HL-60 (cell line): Measurements from ENCODE around the gene SLC46A2.

Experiments used
- DNase-seq, 2 experiments: peaks; one replicate each; pipeline ENCODE4 v3.0.0-alpha.2; 2010 to 2020; ENCODE audit warnings: low read depth in 1 of 2, low spot score in 1 of 2
- H3K27ac ChIP-seq: fragments of 250-450 bp; sonication (Bioruptor Pico); replicated peaks from 2 replicates; pipeline ENCODE4 v1.5.1; 2020; ENCODE audit warnings: mild to moderate bottlenecking, moderate library complexity
- H3K27me3 ChIP-seq: fragments of 250-450 bp; sonication (Bioruptor Pico); 2 replicates; pipeline ENCODE4 v1.5.1; 2021; ENCODE audit warnings: mild to moderate bottlenecking, moderate library complexity; ENCODE audit not compliant: insufficient read depth, poor library complexity, severe bottlenecking
- H3K4me3 ChIP-seq: replicated peaks from 2 replicates; pipeline ENCODE4 v1.5.1; 2011; ENCODE audit warnings: mild to moderate bottlenecking, control low read depth, low read length; ENCODE audit not compliant: insufficient read depth
- CTCF ChIP-seq: IDR thresholded peaks from one replicate; pipeline ENCODE4 v1.5.1; 2011; ENCODE audit warnings: low read length, control low read depth, inconsistent platforms; ENCODE audit not compliant: insufficient read depth
- GABPA ChIP-seq: IDR thresholded peaks from 2 replicates; pipeline ENCODE4 v1.6.1; 2012; ENCODE audit warnings: low read depth
- POLR2AphosphoS5 ChIP-seq: IDR thresholded peaks from 2 replicates; pipeline ENCODE4 v1.6.1; 2012; ENCODE audit warnings: low read depth
- REST ChIP-seq: IDR thresholded peaks from 2 replicates; pipeline ENCODE4 v1.6.1; 2012; ENCODE audit warnings: low read depth; ENCODE audit not compliant: insufficient replicate concordance
- SPI1 ChIP-seq: IDR thresholded peaks from 2 replicates; pipeline ENCODE4 v1.6.1; 2012; ENCODE audit warnings: low read depth, mild to moderate bottlenecking, borderline replicate concordance

SLC46A2 gene

GRCh38 chr9:112854657-112855056, 36.0 kb downstream of the SLC46A2 start:
- DNase-seq, result no peak
- Histone ChIP-seq H3K27ac (no peak overlapping the region), H3K4me3 (no peak overlapping the region), H3K27me3 (no peaks in the 10 kb centered on the region)
- TF ChIP-seq SPI1, result no peak
- no peak for TF ChIP-seq POLR2AphosphoS5
- TF ChIP-seq REST, result no peak
- TF ChIP-seq GABPA, result no peak
- no peak for TF ChIP-seq CTCF

DNA sequence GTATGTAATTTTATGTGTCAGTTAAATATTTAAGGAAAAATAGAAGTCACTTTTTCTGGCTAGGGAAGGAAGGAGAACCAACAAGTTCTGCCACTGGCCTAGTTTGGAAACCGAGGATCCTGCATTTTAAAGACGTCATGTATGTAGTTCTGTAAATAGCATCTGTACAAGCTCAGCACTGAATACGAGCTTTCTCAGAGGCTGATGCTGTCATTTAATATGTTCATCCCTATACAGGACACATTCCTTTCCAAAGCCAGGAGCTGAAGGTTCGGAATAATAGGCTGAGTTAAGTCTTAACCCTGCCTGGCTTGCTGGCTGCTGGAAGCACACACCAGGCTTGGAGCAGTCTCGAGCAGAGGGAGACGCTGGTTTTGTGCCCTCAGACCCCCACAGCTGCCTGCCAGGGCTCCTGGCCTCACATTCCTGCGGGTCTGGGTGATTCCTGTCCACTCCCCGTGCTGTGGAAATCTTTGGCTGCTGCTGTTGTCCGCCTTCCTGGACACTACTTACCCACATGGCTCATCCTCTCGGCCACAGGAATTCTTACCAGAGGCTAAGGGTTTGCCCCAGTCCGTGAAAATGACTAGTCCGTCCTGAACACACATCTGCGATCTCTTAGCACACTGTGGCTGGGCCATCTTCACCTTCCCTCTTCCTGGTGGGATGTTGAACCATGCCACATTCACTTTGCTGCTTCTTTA, 36.6 kb downstream of the SLC46A2 start:
- TF ChIP-seq REST (no peak), POLR2AphosphoS5 (no peak), SPI1 (no peak), CTCF (no peak), GABPA (no peak)
- Histone ChIP-seq H3K27ac (no peak overlapping the region), H3K4me3 (no peak overlapping the region), H3K27me3 (no peaks in the 10 kb centered on the region)
- no peak for DNase-seq

GRCh38 chr9:112852741-112853504, 37.8 kb downstream of the SLC46A2 start:
- DNase-seq, result peak in 1 of 2 experiments; percentile 25
- H3K27me3 ChIP-seq, result no peaks in the 10 kb centered on the region
- H3K27ac ChIP-seq, result no peak overlapping the region
- TF ChIP-seq CTCF (no peak), REST (no peak), POLR2AphosphoS5 (no peak), SPI1 (no peak), GABPA (no peak)
- no peak overlapping the region for H3K4me3 ChIP-seq
